Stimulated activated CD8-positive, alpha-beta memory T cell treated with anti-CD3 and anti-CD28 coated beads, Interleukin-4, amount 100 ng/mL, for 1 hour (primary cell): ENCODE measurements around the gene SULT4A1.
"Not testable (repeated sequence)": the region's sequence is repeated elsewhere in the genome, so short reads cannot be mapped to it uniquely, and the experiment has no call there.

Experiments
- DNase-seq, 2 donors: peaks; one replicate each; pipeline ENCODE4 v3.0.0-alpha.2; 2020; ENCODE audit warnings: low read depth in 2 of 2, low spot score in 1 of 2

Gene SULT4A1

GRCh38 chr22:43862074-43862881, at the start of gene SULT4A1:
Gene SULT4A1, minus strand, starts transcription at chr22:43862513. Its CDS starts 131 bp downstream, at chr22:43862382.
- no peak for DNase-seq

GRCh38 chr22:43911351-43911750, 49.0 kb upstream of the SULT4A1 start:
- DNase-seq: no peak

GRCh38 chr22:43910178-43910695, 47.9 kb upstream of the SULT4A1 start:
- no peak for DNase-seq

GRCh38 chr22:43909708-43910107, 47.4 kb upstream of the SULT4A1 start:
- no peak for DNase-seq

GRCh38 chr22:43905681-43906080, 43.4 kb upstream of the SULT4A1 start:
- no peak for DNase-seq

GRCh38 chr22:43904412-43904811, 42.1 kb upstream of the SULT4A1 start:
- DNase-seq: not testable (repeated sequence)

GRCh38 chr22:43903033-43903432, 40.7 kb upstream of the SULT4A1 start:
- not testable (repeated sequence) for DNase-seq

GRCh38 chr22:43901976-43902643, 39.8 kb upstream of the SULT4A1 start:
- DNase-seq: no peak

- DNase-seq: no peak
Observed at GRCh38 chr22:43900206-43900605, 37.9 kb upstream of the SULT4A1 start.

GRCh38 chr22:43897751-43898261, 35.5 kb upstream of the SULT4A1 start:
- DNase-seq: no peak

- DNase-seq: no peak
Observed at GRCh38 chr22:43895986-43896645, 33.8 kb upstream of the SULT4A1 start.

- no peak for DNase-seq
Observed at GRCh38 chr22:43894122-43894521, 31.8 kb upstream of the SULT4A1 start.

GRCh38 chr22:43893266-43893665, 31.0 kb upstream of the SULT4A1 start:
- DNase-seq: no peak

- no peak for DNase-seq
Observed at GRCh38 chr22:43892183-43892894, 30.0 kb upstream of the SULT4A1 start.

- no peak for DNase-seq
Observed at GRCh38 chr22:43891360-43892182, 29.3 kb upstream of the SULT4A1 start, which contains the start of gene PNPLA5. Gene PNPLA5, minus strand, starts transcription at chr22:43892013. Its CDS starts 133 bp downstream, at chr22:43891880.

GRCh38 chr22:43890901-43891331, 28.6 kb upstream of the SULT4A1 start:
- no peak for DNase-seq

GRCh38 chr22:43889860-43890253, 27.5 kb upstream of the SULT4A1 start:
- no peak for DNase-seq

- DNase-seq: no peak
Observed at GRCh38 chr22:43889201-43889859, 27.0 kb upstream of the SULT4A1 start.

- no peak for DNase-seq
Observed at GRCh38 chr22:43888740-43889139, 26.4 kb upstream of the SULT4A1 start.
